Inflammatory macrophage (primary cell): Measurements from ENCODE around the gene SETD3.

ENCODE experiments used
- DNase-seq, 2 donors: peaks; one replicate each; pipeline ENCODE4 v3.0.0-alpha.2; 2020 to 2022

Gene SETD3

DNA sequence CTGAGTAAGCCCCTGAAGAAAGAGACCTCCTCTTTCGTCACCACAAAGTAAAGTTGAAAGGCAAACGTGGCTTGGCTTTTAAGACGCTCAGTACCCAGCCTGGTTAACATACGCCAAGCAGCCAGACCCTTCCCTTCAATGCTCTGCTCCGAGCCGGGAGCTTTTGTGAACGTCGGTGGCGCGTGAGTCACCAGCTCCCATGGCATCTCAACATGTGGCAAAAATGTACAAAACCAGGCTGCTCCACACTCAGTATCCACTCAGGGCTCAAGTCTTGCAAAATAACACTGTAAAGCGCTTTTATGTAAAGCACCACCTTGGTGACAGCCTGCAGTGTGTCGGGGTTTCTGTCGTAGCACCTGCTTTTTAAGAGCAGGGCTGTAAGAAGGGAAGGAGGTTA lies 89.0 kb downstream of the SETD3 start:
- no peak for DNase-seq

DNA sequence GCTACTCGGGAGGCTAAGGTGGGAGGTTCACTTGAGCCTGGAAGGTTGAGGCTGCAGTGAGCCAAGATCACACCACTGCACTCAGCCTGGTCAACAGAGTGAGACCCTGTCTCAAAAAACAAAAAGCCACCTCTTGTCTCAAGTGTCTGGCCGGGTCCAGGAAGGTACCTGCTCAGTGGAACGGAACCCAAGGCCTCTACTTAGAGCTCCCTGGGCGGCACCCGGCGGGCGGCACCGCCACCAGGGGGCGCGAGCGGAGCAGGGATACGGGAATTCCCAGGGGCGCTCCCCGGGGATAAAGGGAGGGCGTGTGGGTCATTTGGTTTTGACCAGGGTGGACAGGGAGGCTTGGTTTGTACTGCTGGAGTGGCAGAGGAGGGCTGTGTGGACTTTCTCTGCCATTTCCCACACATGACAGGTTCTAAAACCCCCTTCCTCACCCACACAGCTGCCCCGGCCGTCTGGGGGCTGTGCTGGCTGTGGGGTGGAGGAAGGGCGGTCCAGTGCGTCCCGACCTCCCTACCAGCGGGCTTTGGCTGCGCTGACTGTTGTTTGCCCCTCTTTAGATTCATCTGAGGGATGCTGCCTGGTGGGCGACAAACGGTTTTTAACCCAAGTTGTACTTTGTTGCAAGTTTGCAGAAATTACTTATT lies 91.4 kb downstream of the SETD3 start:
- DNase-seq: peak in 1 of 2 donors; percentile 10

DNA sequence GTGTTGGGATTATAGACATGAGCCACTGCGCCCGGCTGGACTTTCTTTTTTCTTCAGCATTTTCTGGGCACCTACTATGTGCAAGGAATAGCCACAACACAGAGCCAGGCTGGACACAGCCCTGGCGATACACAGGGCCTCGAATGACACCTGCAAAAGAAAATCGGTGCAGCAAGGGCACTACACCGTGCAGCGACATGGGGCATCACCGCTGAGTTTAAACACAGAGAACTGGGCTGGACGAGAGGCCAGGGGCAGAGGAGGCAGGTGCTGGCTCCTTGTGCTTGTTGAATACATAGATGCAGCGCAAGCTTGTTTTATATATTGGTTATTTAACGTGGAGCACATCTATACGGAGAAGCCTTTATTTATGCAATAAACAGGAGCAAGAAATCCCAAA lies 92.4 kb downstream of the SETD3 start:
- no peak for DNase-seq

DNA sequence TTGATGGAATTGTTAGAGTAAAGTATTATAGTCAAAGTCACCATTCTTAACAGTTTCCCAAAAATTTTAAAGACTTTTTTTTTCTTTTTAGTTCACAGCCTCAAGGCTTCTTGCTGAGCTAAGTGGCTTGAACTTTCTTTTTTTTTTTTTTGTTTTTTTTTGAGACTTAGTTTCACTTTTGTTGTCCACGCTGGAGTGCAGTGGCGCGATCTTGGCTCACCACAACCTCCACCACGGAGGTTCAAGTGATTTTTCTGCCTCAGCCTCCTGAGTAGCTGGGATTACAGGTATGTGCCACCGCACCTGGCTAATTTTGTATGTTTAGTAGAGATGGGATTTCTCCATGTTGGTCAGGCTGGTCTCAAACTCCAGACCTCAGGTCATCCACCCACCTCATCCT lies 92.8 kb downstream of the SETD3 start:
- no peak for DNase-seq

DNA sequence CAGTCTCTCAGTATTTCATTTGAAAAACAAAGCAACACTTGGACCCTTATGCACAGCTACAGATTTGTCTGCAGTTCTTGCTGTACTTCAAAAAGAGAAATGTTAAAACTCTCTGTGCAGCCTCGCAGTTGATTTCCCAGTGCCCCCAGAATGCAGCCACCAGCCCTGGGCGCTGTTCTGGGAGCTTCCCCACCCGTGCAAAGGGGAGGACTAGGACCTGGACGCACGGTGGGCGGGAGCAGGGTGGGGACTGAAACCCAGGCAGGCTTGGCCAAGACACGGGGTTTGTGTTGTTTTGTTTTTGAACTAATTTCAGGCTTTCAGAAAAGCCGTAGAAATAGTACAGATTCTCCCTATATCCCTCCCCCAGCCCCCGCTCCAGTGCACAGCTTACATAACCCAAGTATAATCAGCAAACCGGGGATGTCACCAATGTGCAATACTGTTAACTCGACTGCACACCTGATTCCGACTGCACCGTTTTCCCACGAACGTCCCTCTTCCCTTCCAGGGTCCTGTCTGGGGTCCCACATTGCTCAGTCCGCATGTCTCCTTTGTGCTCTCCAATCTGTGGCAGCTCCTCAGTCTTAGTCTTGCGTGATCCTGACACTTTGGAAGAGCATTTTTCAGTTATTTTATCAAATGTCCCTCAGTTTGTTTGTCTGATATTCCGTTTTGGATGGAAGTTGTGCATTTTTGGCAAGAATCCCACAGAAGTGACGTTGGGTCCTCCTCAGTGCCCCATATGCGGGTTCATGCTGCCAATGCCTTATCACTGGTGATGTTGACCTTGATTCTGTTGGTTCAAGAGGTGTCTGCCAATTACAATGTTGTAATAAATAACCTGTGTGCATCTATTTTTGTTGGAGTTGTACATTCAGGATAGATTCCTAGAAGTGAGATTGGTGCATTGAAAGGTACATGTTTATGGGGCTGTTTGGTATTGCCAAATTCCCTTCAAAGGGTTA lies 95.9 kb downstream of the SETD3 start:
- DNase-seq: no peak

DNA sequence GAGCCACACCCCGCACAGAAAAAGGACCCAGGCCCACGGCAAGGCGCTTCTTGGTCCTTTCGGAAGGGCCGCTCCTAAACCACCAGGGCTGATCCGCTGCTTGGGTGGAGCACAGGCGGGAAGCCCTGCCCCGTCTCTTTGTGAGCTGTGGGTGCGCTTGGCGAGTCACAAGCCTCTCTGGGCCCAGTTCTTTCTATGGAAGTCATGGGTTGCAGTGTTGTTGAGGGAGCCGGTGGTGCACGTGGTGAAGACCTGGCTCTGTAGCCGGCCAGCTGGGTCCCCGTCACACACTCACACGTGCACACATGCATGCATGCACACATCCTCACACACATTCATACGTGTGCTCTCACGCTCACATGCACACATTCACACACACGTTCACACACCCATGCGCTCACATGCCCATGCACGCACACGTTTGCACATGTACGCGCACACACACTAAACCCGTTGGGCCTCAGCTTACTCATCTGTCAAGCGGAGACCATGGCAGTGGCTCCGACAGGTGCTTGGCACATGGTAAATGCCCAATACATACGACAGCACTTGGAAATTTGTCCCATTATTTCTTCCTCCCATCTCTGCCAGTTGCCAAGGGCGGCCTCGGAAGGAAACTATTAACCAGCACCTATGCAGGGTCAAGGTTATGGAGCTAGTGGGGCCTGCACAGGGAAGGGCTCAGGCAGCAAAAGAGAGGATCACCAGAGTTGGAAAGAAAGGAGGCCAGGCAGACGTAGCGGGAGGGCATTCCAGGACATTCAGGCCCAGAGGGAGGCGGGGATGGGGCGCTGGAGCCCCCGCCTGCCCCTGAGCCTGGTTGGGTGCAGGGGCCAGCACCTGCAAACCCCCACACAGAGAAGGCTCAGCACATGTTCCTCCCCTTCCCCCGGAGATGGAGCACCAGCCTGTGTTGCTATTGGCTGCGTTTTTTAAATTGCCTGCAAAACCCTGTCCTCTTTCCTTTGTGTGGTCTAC lies 96.9 kb downstream of the SETD3 start:
- DNase-seq: no peak

DNA sequence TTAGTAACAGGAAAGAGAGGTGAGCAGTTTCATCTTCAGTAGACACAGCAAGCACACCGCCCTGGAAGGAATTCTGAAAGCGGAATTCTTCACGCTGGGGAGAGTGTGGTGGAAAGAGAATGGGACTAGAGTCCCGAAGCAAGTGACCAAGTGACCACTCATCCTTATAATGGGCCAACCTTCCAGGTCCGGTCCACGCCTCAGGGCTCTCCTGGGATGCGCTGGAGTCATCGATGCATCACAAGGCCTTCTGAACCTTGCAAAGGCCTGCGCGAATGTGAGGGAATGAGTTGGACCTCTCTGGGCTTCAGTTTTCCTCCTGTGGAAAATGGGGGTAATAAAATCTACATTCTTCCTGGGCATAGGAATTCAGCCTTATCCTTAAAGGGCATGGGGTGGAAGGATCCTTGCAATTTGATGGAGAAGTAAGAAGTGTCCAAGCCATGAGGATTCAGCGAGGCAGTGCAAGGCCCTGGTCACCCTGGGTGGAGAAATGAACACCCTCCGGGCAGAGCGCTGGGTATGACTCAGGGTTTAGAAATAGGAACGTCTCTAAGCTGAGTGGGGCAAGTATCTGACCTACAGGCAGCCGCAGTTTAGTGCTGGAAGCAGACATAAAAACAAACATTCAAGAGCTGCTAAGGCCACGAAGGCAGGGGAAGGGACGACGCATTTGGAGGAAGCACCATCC lies 97.7 kb downstream of the SETD3 start:
- DNase-seq: no peak

DNA sequence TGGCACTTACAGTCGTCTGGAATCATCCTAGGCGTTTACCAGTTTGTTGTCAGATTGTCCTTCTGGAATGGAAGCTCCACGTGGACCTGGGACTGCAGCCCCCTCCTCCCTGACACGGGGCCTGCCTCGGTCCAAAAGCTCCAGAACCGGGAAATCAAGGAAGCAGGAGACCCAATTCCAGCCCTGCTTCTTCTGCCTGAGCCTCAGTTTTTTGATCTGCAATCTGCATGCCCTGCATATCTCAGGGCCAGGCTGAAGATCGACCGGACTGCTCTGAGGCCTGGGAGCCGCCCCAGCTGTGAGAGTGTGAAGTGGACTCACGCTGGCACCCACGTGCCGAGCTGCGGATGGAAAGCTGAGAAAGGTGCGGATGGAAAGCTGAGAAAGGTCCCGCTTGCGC lies 98.6 kb downstream of the SETD3 start:
- DNase-seq: no peak

DNA sequence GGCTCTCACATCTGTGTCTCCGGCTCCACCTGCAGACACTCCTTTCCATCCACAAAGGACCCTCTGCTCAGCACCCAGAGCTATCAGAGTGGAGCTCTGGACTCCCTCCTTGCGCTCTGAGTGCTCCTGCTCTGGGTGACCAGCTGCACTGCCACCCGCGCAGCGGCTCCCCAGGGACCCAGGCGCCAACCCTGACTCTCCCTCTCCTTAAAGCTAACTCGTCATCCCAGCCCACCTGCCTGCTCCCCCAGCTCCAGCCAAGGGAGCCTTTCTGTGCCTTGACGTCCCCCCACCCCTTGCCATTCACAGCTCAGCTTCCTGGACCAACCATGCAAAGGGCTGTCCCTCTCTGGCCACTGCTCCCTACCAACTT lies 99.0 kb downstream of the SETD3 start:
- no peak for DNase-seq

DNA sequence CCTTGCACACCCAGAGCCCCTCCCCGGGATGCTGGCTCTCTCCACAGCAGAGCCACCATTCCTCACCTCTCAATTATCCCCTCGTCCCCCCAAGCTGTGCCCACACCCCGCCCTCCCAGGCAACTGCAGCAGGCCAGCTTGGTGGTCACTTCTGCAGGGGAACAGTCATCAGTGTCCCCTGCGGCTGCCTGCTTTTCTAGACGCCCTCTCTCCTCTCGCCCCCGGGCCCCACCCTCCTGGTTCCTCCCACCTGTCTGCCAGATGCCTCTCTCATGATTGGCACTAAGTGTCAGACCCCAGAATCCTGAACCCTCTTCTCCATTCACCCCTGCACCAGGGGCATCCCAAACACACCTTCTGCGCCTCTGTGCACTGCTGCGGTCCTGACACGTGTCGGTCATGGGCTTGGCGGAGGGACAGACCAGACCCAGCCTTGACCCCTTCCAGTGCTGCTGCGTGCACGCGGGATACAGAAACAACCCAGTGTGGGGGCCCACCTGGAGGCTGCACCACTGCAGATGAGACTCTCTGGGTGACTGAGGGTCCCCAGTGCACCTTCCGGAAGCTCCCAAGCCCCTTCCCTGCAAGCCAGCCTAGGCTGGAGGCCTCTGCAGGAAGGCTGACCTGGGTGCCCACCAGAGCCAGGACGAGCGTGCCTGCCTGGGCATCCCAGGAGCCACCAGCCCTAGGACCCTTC lies 99.5 kb downstream of the SETD3 start:
- no peak for DNase-seq

DNA sequence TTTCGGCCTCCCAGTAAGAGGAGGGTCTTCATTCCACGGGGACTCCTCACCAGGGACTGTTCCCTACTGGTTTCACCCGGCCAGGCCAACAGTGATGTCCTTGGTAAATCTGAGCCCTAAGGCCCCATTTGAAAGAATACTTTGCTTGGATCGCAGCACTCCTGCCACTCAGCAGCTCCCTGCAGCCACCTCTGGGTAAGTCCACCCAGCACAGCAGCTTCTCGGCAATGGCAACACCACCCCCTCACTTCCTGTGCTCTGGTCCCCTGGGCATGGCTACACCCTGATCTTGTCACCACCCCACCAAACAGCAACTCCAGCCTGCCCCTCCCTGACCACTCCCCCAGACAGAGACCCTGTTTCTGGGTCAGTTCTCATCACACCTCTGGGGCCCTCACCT lies 100.3 kb downstream of the SETD3 start:
- no peak for DNase-seq

DNA sequence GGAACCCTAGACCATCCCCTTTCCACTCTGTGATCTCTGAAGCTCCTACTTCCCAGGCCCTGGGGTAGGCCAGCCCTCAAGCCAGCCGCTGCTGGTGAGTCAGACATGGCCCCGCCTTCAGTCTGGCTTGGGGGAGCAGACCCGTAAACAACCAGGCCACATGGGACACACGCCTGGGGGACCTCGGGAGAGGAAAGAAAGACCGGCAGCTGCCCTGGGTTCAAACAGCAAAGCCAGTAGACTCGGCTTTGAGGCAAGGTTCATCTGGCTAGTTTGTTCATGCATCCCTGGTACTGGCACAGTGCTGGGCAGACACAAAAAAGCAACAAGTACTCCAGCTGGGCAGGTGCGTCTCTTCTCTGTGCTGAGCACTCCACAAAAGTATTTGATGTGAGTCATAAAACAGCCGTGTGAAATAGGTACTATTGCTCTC lies 101.9 kb downstream of the SETD3 start:
- DNase-seq: no peak

DNA sequence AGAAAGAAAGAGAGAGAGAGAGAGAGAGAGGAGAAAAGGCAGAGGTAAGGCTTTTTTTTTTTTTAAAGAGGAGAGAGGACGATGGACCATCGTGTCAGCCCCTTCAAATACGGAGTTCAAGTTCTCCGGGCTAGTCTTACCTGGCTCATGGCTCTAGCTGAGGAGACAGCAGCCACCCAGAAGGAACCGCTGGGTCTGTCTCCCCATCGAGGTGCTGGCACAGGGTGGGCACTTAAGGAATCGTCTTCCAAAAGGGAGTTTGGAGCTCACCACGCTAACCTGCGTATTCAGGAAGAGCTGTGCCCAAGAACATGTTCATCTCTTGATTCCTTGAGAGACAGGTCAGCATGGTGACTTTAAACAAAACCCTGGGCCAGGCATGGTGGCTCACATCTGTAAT lies 102.7 kb downstream of the SETD3 start:
- no peak for DNase-seq

DNA sequence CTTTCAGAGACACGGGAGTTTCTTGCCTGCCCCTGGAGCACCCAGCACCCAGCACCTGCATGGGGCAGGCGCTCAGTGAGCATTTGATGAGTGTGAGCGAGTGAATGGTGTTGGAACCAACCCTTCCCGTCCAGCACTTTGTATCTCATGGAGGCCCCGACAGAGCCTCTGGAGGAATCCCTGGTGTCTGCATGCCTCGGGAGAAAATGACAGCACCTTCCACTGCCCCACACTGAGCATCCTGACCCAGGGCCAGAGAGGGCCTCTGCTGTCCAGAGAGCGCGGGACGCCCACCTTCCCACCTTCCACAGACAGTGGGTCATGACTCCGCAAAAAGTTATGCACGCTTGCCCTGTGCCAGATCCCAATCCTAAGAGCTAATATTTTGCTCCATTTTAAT lies 105.7 kb downstream of the SETD3 start:
- DNase-seq: no peak

DNA sequence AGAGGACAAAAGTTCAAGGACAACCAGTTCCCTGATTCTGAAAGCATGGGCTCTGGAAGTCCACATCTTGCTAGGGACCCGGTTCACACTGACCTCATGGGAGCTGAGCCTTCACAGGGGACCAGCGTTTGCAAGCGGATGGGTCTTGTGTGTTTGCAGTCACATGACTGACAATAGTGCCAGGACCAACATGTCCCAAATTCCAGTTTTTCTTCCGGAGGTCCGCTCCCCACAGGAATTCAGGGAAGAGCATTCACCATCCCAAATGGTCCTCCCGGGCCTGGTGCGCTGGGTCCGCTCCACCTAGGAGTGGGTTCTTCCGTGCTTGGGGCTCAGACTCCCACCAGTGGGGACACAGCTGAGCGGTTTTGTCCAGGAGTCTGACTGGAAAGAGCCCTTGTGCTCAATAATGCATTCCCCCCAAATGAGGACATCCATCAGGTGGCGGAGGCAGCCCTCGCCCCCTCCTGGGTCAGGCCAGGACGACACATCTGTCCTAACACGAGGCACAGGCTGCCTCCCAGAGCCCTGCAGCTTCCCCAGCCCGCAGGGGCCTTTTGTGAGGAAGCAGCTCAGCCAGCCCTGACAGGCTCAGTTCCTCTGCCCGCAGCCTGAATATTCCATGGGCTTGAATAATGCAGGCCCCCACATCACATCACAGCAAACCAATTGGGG lies 116.9 kb downstream of the SETD3 start:
- DNase-seq: no peak

DNA sequence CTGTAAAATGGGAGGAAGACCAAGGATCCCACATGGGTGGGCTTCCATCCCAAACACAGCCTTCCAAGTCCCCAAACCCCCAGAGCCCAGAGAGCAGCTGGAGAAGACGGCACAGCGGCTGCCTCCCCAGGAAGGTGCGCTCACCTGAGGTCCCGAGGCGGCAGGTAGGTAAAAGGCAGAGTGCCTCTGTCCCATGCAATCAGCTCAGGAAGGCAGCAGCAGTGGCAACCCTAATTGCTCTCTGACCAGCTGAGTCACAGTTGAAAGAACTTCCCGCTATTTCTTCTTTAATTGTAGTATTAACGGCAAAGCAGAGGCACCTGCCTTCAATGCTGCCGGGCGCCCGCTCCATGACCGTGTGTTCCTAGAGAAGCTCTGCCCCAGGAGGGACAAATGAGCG lies 117.6 kb downstream of the SETD3 start:
- DNase-seq: no peak

DNA sequence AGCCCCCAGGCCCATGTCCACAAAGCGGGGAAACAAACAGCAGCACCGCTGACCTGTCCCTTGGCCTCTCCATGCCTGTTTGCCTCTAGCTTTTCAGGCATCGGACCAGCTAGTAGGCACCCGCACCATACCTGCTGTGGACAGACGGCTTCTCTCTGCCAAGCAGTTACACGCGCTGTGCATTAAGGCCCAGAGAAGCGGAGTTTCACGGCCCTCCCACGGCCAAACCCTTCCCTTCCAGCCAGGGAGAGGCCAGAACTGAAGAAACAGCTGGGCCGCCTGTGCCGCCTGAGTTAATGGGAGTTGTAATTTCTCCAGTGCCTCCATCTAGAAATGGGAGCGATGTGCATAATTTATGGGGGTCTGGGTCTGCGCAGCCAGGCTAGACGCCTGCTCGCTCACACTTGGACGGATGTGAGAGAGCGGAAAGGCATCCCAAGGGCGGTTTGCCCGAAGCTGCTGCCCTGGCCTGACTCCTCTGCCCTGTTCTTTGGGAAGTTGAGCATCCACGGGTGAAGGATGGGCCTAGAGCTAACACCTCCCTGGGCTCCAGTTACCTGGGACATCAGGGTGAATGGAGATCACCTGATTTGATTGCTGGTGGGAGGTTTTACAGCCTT lies 119.0 kb downstream of the SETD3 start:
- DNase-seq: no peak

DNA sequence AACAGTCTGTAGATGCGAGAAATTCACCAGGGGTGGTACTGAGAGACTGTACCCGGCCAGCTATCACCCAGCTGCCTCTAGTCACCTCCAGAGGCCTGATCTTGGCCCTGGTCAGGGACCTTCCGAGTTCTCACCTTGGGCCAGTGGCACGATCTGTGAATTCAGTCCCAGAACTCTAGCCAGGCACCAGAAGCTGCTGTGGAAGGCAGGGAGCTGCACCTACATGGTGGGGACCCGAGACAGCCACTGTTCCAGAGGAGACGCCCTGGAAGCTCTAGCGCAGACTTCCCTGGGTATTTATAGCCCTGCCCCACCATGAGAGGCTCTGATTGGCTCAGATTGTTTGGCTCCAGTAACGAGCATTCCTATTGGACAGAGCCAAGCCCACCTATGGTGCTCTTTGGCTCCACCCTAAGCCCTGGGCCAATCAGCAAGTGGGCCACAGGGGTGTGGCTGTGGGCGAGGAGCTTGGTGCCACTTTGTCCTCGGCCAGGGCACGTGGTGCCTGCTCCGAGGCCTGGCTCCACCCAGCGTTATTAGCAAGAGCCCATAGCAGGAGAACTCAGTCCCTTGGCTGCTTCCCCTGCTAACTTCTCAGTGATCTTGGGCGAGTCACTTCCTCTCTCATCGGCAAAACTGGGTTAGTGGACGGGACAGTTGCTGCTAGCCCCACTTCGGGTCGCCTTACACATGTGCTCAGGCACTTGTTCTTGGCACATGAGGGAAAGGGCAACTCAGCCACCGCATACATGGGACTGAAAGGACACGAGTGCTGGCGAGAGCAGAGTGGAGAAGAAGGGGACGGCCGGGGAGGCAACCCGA lies 119.7 kb downstream of the SETD3 start:
- DNase-seq: no peak

DNA sequence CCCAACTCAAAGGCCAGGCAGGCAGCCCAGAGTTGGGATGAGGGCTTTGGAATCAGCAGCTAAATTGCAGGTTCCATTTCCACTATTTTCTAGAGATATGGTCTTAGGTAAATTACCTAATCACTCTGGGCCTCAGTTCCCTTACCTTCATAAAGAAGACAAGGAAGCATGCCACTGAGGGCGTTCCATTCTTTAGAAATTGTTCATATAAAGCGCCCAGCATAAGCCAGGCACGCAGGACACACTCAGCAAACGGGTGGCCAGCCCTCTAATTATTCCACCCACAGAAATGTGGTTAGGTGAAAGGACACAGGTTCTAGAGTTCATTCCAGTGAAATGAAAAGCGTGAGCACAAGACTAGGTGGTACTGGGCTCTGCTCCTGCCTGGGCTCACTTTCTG lies 120.8 kb downstream of the SETD3 start:
- no peak for DNase-seq

DNA sequence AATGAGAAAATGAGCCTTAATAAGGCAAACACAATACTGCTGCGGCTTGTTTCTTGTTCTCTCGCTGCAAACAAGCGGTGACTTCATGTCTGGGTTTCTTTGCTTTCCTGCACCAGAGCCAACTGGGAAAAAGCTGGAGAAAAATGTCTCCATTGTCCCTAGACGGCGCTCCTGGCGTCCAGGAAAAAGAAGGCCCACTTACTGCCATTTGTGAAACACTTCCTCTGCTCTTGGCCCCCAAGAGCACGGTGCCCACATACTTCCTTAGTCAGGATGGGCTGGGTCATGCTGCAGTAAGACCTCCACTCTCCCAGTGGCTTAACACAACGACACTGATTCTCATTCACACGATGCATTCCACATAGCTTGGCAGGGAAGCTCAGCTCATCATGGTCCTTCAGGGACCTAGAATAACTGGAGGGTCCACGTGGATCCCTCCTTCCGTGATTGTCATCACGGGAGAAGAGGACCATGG lies 122.7 kb downstream of the SETD3 start:
- no peak for DNase-seq
